HepG2 (cell line): ENCODE data around the gene PTAR1. TPM values are rescaled to one million over a fixed set of nuclear protein-coding genes. Genes with fewer than 3 reads are reported as not detected.
"Not testable (repeated sequence)": the region's sequence is repeated elsewhere in the genome, so short reads cannot be mapped to it uniquely, and the experiment has no call there.

Source experiments
- ATAC-seq: fragments of 200-7000 bp; cut with Tn5 transposase; 3 replicates; pipeline ENCODE4 v1.9.1; 2020; ENCODE audit warnings: mild to moderate bottlenecking, moderate library complexity
- BruUV-seq: library from RNA; stranded (reverse); fragments of 400-500 nt; replicated peaks from 2 replicates; lab custom pipeline; 2021; lab: Mats Ljungman, UMichigan
- CTCF ChIA-PET: fragments of 300-600 bp; formaldehyde crosslinking; extraction: SDS; loops from one replicate; lab custom pipeline; 2021; ENCODE audit warnings: low total read pairs, inconsistent platforms, low intra/inter-chr PET ratio; lab: Yijun Ruan, JAX
- POLR2A ChIA-PET: fragments of 350-600 bp; sonication (Branson Sonifier 250); formaldehyde crosslinking; loops from one replicate; lab custom pipeline; 2020; ENCODE audit warnings: antibody characterized with exemption, inconsistent platforms; lab: Yijun Ruan, JAX
- DNase-seq: peaks from one replicate; pipeline ENCODE4 v3.0.0-alpha.2; 2015; ENCODE audit warnings: low spot score
- FAIRE-seq: peaks from 3 replicates; lab custom pipeline; 2011; peaks lifted over from hg19 to GRCh38; lab: Jason Lieb, UNC
- H2AFZ ChIP-seq: one replicate; pipeline ENCODE4 v1.6.1; 2011; ENCODE audit warnings: low read length, inconsistent platforms
- H3K27ac ChIP-seq: fragments of 300-600 bp; 3 replicates; pipeline ENCODE4 v1.8.0; 2011; ENCODE audit warnings: mixed run types, mild to moderate bottlenecking, mixed read lengths, low read length, inconsistent platforms; ENCODE audit not compliant: insufficient read depth; ENCODE audit errors: extremely low read length
- H3K27me3 ChIP-seq, 2 experiments: fragments of 200-600 bp in 1 of 2; 2 replicates in 1 of 2; 3 replicates in 1 of 2; pipeline versions ENCODE4 v1.6.0 to v1.8.0; 2011; ENCODE audit warnings: low read length in 2 of 2, mild to moderate bottlenecking in 2 of 2, moderate library complexity in 2 of 2, inconsistent platforms in 1 of 2; ENCODE audit not compliant: insufficient read depth in 2 of 2, control insufficient read depth in 1 of 2
- H3K36me3 ChIP-seq, 2 experiments: fragments of 200-600 bp in 1 of 2; replicated peaks in 1 of 2; 2 replicates in 1 of 2; 3 replicates in 1 of 2; pipeline versions ENCODE4 v1.5.1 to v1.8.0; 2011; ENCODE audit warnings: low read length in 2 of 2, inconsistent platforms in 1 of 2; ENCODE audit not compliant: insufficient read depth in 2 of 2, control insufficient read depth in 1 of 2
- H3K4me1 ChIP-seq: 2 replicates; pipeline ENCODE4 v1.5.1; 2012; ENCODE audit warnings: low read length, inconsistent platforms; ENCODE audit not compliant: insufficient read depth
- H3K4me2 ChIP-seq: 2 replicates; pipeline ENCODE4 v1.6.0; 2011; ENCODE audit warnings: low read depth, low read length, inconsistent platforms
- H3K4me3 ChIP-seq, 3 experiments: fragments of 200-600 bp in 1 of 3; sonication (generic), shearing (Covaris generic) in 1 of 3; replicated peaks in 1 of 3; 2 replicates each; pipeline ENCODE4 v1.5.1; 2011 to 2016; ENCODE audit warnings: low read length in 3 of 3, inconsistent platforms in 2 of 3, low read depth in 2 of 3, mild to moderate bottlenecking in 2 of 3, control low read depth in 1 of 3, mixed read lengths in 1 of 3; ENCODE audit not compliant: insufficient read depth in 1 of 3
- H3K79me2 ChIP-seq: one replicate; pipeline ENCODE4 v1.6.1; 2011; ENCODE audit warnings: low read length, inconsistent platforms; ENCODE audit not compliant: insufficient read depth
- H3K9ac ChIP-seq: 2 replicates; pipeline ENCODE4 v1.6.0; 2011; ENCODE audit warnings: mild to moderate bottlenecking, low read depth, low read length, inconsistent platforms; ENCODE audit not compliant: insufficient read depth
- H3K9me3 ChIP-seq: 2 replicates; pipeline ENCODE4 v1.5.1; 2012; ENCODE audit warnings: mild to moderate bottlenecking, low read length
- H4K20me1 ChIP-seq: 2 replicates; pipeline ENCODE4 v1.6.0; 2011; ENCODE audit warnings: inconsistent platforms, mild to moderate bottlenecking, low read length, moderate library complexity; ENCODE audit not compliant: insufficient read depth
- HOXA5 ChIP-seq: sonication (generic); formaldehyde crosslinking; IDR thresholded peaks from 2 replicates; pipeline ENCODE4 v1.4.0; 2020; ENCODE audit warnings: missing genetic modification reagents
- PHF21A ChIP-seq: sonication (generic); formaldehyde crosslinking; IDR thresholded peaks from 2 replicates; pipeline ENCODE4 v1.5.0; 2020; ENCODE audit warnings: mild to moderate bottlenecking, missing genetic modification reagents
- WGBS: methylation state at CpG from one replicate; pipeline ENCODE4 v1.1.6; 2017; ENCODE audit warnings: low lambda C conversion rate; 5-methylcytosine and 5-hydroxymethylcytosine counted together
- in situ Hi-C: cut with HindIII; loops from 2 replicates; pipeline ENCODE4 v1.10.0; 2017; ENCODE audit warnings: low pct_unique_long_range_greater_than_20kb; ENCODE audit not compliant: extremely low pct_ligation_motif_present
- intact Hi-C: fragments of 100-400 bp; cut with micrococcal nuclease; formaldehyde crosslinking; loops from one replicate; pipeline ENCODE4 v1.10.0; 2022; ENCODE audit not compliant: unreplicated experiment
- polyA plus RNA-seq, 8 experiments: library from polyadenylated mRNA; depleted of rRNA in 3 of 8; stranded (reverse) in 7 of 8; unstranded in 1 of 8; fragments of >200 nt; fragmentation: Illumina TruSeq in 4 of 8; extraction: Trizol in 4 of 8; gene quantifications; 2 replicates each; pipeline versions ENCODE4 v1.2.1 to v1.2.3, GENCODE V29; 2011 to 2016; ENCODE audit warnings: low read depth in 4 of 8, missing spikeins in 1 of 8, mixed read lengths in 1 of 8; ENCODE audit not compliant: insufficient read depth in 1 of 8
- total RNA-seq, 5 experiments: library from RNA; depleted of rRNA; stranded (reverse); fragments of >200 nt; fragmentation: Illumina TruSeq; extraction: Trizol; gene quantifications; 2 replicates each; pipeline ENCODE4 v1.2.3, GENCODE V29; 2016; ENCODE audit warnings: low read depth in 1 of 5
- TF ChIP-seq, protein P1 (sequence below): sonication (generic); IDR thresholded peaks from 2 replicates; pipeline ENCODE4 v1.6.1; 2016; ENCODE audit warnings: low read depth, borderline replicate concordance
- TF ChIP-seq, protein P2 (sequence below): sonication (generic); formaldehyde crosslinking; IDR thresholded peaks from 2 replicates; pipeline ENCODE4 v1.4.0; 2020; ENCODE audit warnings: missing genetic modification reagents

The PTAR1 gene
- total and polyA plus RNA-seq, 2 of the 13 experiments (the other 11 are each of a cell fraction or from before 2014, with no cell fraction given): 26.5 to 42.1 TPM

DNA sequence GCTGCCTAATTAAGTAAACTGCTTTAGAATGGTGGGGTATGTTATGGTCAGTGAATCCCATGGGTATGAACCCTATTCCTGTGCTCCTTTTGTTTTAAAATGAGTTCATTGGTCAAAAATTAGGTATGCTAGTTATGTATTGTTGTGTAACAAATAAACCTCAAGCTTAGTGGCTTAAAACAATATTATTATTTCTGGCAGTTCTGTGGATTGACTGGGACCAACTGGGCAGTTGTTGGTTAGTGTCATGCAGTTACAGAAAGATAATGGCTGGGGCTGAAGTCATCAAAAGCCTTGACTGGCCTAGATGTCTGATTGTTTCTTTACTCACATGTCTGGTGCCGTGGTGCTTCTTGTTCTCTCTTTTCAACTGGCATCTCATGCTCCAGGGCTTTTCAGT is 8.9 kb upstream of the PTAR1 start:
- H3K4me3 ChIP-seq: no peak overlapping the region
- 75% methylated on average over 1 of the region's 1 CpG for WGBS
- intact Hi-C loops: no loop called here
- peaks cover 14% of the 10 kb centered on the region for H3K4me1 ChIP-seq
- H3K4me2 ChIP-seq: no peak overlapping the region
- H3K36me3 ChIP-seq: no peaks in the 10 kb centered on the region
- ChIA-PET POLR2A (no interaction called here), CTCF (no interaction called here)
- no peak overlapping the region for H2AFZ ChIP-seq
- H4K20me1 ChIP-seq: no peaks in the 10 kb centered on the region
- no TSS peak for BruUV-seq
- H3K27me3 ChIP-seq: no peaks in the 10 kb centered on the region
- H3K27ac ChIP-seq: no peak overlapping the region
- TF ChIP-seq, protein P1, sequence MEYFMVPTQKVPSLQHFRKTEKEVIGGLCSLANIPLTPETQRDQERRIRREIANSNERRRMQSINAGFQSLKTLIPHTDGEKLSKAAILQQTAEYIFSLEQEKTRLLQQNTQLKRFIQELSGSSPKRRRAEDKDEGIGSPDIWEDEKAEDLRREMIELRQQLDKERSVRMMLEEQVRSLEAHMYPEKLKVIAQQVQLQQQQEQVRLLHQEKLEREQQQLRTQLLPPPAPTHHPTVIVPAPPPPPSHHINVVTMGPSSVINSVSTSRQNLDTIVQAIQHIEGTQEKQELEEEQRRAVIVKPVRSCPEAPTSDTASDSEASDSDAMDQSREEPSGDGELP: no peak
- in situ Hi-C loops: no loop called here
- H3K79me2 ChIP-seq: no peaks in the 10 kb centered on the region
- no peaks in the 10 kb centered on the region for H3K9me3 ChIP-seq
- no peak overlapping the region for H3K9ac ChIP-seq
- DNase-seq: no peak
- no peak for FAIRE-seq
- ATAC-seq: no peak

DNA sequence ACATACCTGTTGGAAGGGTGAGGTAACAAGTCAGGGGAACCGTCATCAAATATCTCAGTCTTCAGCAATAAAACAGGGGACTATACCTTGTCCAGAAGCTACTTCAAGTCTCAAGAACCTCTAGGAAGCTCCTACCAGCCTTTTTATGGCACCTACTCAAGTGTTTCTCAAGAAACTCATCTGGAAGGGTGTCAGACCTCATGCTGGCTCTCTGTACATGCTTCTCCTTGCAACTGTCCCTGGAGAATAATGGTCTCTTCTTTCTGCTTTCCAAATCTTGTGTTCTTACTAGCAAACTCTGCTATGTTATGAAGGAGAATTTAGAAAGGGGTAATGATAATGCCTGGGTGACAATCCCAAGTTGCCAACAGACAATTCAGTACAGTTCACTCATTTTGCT is 8.3 kb upstream of the PTAR1 start:
- Histone ChIP-seq H3K79me2 (no peaks in the 10 kb centered on the region), H3K9me3 (no peaks in the 10 kb centered on the region), H3K4me2 (no peak overlapping the region), H3K27me3 (no peaks in the 10 kb centered on the region), H3K4me3 (no peak overlapping the region), H3K9ac (no peak overlapping the region), H4K20me1 (no peaks in the 10 kb centered on the region), H2AFZ (no peak overlapping the region), H3K4me1 (peaks cover 15% of the 10 kb centered on the region), H3K36me3 (no peaks in the 10 kb centered on the region), H3K27ac (no peak overlapping the region)
- DNase-seq (no peak), ATAC-seq (no peak), FAIRE-seq (no peak)
- WGBS: 31% methylated on average over 1 of the region's 1 CpG
- intact Hi-C loops: no loop called here
- CTCF ChIA-PET: no interaction called here
- POLR2A ChIA-PET: no interaction called here
- BruUV-seq: no TSS peak
- TF ChIP-seq, protein P2, sequence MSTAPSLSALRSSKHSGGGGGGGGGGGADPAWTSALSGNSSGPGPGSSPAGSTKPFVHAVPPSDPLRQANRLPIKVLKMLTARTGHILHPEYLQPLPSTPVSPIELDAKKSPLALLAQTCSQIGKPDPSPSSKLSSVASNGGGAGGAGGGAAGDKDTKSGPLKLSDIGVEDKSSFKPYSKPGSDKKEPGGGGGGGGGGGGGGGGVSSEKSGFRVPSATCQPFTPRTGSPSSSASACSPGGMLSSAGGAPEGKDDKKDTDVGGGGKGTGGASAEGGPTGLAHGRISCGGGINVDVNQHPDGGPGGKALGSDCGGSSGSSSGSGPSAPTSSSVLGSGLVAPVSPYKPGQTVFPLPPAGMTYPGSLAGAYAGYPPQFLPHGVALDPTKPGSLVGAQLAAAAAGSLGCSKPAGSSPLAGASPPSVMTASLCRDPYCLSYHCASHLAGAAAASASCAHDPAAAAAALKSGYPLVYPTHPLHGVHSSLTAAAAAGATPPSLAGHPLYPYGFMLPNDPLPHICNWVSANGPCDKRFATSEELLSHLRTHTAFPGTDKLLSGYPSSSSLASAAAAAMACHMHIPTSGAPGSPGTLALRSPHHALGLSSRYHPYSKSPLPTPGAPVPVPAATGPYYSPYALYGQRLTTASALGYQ (CRISPR knock-in tag): no peak
- TF ChIP-seq PHF21A (CRISPR knock-in tag) (no peak), HOXA5 (CRISPR knock-in tag) (no peak)
- in situ Hi-C loops: no loop called here

DNA sequence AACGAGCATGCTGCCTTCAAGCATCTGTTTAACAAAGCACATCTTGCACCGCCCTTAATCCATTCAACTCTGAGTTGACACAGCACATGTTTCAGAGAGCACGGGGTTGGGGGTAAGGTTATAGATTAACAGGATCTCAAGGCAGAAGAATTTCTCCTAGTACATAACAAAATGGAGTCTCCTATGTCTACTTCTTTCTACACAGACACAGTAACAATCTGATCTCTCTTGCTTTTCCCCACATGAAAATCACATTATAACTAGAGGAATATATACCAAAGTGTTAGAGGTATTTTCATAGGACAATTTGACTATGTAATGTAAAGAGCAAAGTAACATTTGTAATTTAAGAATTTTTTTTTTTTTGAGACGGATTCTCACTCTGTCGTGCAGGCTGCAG is 4.1 kb upstream of the PTAR1 start:
- ATAC-seq, H4K20me1 ChIP-seq, POLR2A ChIA-PET, H3K4me2 ChIP-seq, H3K4me3 ChIP-seq, H3K27me3 ChIP-seq, H3K4me1 ChIP-seq, H3K36me3 ChIP-seq, in situ Hi-C loops, BruUV-seq, CTCF ChIA-PET, H3K9me3 ChIP-seq, H3K79me2 ChIP-seq, H3K9ac ChIP-seq, H2AFZ ChIP-seq, FAIRE-seq, intact Hi-C loops, DNase-seq: not testable (repeated sequence)
- 34% methylated on average over 4 of the region's 5 CpGs for WGBS
- peak overlapping the region; percentile 22 for H3K27ac ChIP-seq
